NCI-H2227 treated with DMSO at 0.1 percent for 48 hours (cell line): ENCODE results near the gene SEMA5A.

ENCODE experiments used
- DNase-seq: peaks from one replicate; lab custom pipeline; 2025; lab: John Stamatoyannopoulos, UW

SEMA5A gene

GRCh38 chr5:9278921-9279603, 266.8 kb downstream of the SEMA5A start:
- no peak for DNase-seq

GRCh38 chr5:9269014-9269413, 276.9 kb downstream of the SEMA5A start:
- no peak for DNase-seq

DNA sequence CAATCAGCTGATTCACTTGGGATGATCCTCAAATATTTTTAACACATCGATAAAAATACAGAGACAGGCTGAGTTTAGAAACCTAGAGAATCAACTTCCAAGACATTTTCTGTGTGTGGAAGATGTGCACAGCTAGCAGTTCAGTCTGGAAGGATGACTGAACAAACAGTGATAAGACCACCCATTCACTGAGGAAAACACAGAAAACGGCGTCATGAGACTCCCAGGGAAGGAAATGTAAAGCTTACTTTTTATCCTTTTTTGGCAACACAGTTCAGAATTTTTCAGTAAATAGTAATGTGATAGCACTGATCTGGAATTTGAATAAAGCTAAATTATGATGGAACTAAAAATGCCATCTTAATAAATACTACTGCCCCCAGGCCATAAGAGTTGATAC, 277.6 kb downstream of the SEMA5A start:
- DNase-seq = no peak

- no peak for DNase-seq
These were observed 280.2 kb downstream of the SEMA5A start for GRCh38 chr5:9265441-9266287.

- no peak for DNase-seq
These were observed 281.6 kb downstream of the SEMA5A start for GRCh38 chr5:9264301-9264700.

- no peak for DNase-seq
These were observed 282.2 kb downstream of the SEMA5A start for GRCh38 chr5:9263656-9264055.

- no peak for DNase-seq
These were observed 294.4 kb downstream of the SEMA5A start for GRCh38 chr5:9251379-9251980.

DNA sequence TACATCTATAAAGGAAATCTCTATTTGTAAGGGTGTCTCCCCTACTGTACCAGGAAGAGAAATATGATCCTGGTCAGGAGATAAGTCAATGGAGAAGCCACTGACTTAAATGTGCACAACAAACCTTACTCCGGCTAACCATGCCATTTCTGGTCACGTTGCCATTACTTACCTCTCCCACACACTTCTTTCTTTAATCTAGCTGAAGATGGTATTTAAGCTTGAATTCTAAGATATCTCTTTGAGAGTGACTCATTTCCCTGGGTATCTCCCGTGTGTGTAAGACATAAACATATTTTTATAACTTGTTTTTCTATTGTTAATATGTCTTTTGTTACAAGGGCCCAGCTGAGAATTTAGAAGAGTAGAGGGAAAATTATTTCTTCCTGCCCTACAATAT, 296.6 kb downstream of the SEMA5A start:
- DNase-seq = no peak

- no peak for DNase-seq
These were observed 300.8 kb downstream of the SEMA5A start for GRCh38 chr5:9245071-9245470.

- no peak for DNase-seq
These were observed 301.5 kb downstream of the SEMA5A start for GRCh38 chr5:9244417-9244816.

- DNase-seq = no peak
These were observed 304.2 kb downstream of the SEMA5A start for GRCh38 chr5:9241479-9242305.

DNA sequence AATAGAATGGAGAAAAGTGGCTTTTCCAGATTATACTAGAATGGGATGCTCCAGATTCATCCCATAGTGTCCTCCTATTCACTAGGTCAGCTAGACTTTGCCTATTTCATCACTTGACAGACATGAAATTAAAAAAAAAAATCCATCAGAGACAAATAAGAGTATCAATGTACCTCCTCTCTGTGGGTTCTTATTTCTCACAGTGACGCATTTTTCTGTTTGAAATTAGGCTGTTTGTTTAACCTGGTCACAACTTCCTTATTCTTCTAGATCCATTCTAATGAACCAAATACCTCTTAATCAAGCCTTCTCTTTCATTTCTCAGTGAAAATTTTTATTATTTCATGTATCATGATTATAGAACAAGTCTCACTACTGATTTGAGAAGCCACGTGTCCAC, 305.4 kb downstream of the SEMA5A start:
- DNase-seq = no peak

- DNase-seq = no peak
These were observed 306.2 kb downstream of the SEMA5A start for GRCh38 chr5:9239626-9240025.

DNA sequence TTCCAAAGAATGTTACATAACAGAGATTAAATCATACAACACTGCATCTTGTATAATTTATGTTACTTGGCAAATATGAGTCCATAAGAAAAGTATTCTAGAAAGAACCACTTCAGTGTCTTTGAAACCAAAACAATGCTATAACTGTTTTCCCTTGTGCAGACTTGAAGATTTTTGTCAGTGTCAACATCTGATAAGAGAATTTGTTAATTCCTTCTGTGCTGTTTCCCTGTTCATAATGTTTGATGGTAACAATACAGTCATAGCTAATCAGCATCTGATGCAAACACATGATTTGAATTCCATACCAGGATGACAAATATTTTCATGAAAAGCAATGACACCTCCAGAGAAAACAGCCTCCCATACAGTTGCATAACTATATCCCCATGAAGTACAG, 306.8 kb downstream of the SEMA5A start:
- DNase-seq = no peak

- no peak for DNase-seq
These were observed 312.2 kb downstream of the SEMA5A start for GRCh38 chr5:9233712-9234111.

GRCh38 chr5:9233035-9233434, 312.8 kb downstream of the SEMA5A start:
- DNase-seq = no peak

DNA sequence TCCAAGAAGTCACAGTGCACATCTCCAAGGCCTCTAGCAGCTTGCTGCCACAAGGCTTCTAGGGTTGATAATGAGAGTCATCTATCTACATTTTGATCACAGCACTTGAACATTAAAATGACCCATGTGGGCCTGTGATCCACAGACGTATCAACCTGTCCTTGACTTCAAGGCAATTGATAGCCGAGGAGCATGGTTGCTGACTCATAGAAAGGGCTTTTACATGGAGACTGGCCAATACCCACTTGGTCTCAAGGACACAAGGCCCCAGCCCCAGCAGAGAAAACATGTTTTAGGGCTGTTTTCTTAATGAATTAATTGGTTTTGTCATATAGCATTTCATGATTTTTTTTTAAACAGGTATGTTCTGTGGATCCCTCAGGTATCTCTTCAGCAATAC, 314.0 kb downstream of the SEMA5A start:
- no peak for DNase-seq

DNA sequence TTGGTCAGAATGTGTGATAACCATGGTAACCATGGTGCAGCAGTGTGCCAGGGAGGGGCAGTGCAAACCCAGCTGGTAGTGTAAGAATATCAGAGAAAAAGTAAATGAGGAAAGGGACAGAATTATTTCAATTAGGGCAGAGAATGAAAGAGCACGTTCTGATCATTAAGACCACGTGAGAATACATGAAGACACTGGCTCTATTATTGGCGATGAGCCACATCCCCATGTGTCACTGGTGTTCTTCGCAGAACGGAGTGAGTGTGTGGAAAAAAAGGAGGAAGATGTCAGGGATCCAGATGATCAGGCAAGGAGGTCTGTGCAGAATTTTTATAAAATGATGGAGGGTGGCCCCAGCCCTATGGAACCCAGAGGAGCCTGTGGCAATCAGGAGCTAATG, 315.5 kb downstream of the SEMA5A start:
- DNase-seq = no peak

GRCh38 chr5:9226016-9226536, 319.8 kb downstream of the SEMA5A start:
- DNase-seq = no peak

DNA sequence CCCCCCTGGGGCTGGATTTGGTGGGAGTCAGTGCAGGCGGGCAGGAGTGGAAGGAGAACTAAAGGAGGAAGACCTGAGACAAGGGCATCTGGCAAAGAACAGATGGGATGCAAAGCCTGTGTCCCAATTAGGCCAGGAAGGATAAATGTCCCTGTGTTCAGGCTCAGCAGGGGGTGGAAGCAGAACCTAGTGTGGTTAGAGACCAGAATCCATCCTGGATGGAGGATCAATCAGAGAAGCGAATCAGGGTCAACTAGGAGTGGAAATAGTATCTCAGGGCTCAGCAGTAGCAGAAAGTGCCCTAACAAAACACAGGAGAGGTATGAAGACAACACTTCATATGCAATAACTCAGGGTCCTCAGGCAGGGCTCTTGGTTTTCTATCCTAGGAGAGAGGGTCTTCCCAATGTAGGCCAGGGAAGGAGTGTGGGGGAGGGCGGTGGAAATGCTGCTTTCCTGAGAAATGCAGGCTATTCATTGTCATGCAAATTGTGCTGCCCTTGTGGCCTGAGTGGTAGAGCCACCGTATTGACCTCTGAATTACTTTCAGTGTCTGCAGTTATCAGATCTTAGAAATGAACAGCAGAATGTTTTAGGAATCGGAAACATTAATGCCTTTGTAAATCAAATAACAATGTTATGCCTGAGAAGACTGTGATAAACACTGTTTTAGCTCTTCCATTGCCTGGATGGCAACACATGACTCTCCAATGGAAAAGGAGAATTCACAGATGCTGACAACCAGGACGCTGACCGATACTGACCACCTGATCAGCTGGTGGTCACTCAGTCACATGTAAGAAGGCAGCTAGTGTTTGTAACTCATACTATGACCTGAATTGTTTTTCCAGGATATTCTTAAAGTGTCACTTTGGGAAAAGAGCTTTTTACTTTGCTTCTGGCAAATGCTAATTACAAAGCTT, 323.6 kb downstream of the SEMA5A start:
- DNase-seq = no peak

DNA sequence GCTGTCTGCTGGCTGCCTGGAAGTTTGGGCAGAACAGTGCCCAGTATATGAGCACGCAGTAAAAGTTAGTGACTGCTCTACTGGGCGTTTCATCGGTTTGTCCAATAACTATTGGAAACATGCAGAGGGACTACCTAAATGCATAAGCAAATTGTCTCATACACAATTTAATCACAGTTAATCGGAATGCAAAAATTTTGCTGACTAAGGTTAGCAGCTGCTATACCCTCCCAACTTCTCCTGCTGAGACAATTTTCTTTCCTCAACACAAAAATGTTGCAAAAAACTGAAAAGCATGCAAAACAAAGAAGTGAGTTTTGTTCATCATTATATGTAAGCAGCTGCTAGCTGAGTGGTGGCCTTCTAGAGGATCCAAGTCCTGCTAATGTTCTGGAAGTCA, 327.5 kb downstream of the SEMA5A start:
- DNase-seq = no peak
